Spleen (tissue), 7 donors: ENCODE results near the gene TMEM209.

ENCODE experiments used
- POLR2A ChIP-seq, 3 donors: fragments of 450-650 bp; IDR thresholded peaks; one replicate each; pipeline ENCODE4 v1.5.1; 2017; ENCODE audit warnings: antibody characterized with exemption in 3 of 3, mild to moderate bottlenecking in 1 of 3
- POLR2AphosphoS5 ChIP-seq, 3 donors: sonication (generic); formaldehyde crosslinking; IDR thresholded peaks; one replicate each; pipeline ENCODE4 v1.5.1; 2017; ENCODE audit warnings: antibody characterized with exemption in 3 of 3
- TF ChIP-seq, protein P1 (sequence below), 11 experiments: fragments of 200-600 bp in 7 of 11; fragments of 450-650 bp in 4 of 11; sonication (generic) in 4 of 11; IDR thresholded peaks in 8 of 11; conservative IDR thresholded peaks in 3 of 11; 1 replicate in 7 of 11; 2 replicates in 4 of 11; pipeline versions ENCODE4 v1.4.0 to v1.8.0; 2016 to 2021; ENCODE audit warnings: antibody characterized with exemption in 11 of 11, inconsistent platforms in 4 of 11, mild to moderate bottlenecking in 1 of 11
- donor health status: DM: no; HTN: no; CAD: no; lungs with moderate emphysema.
- donor health status: DM: no; HTN: no; CAD: no.
- donor health status: DM: no; HTN: no; CAD: no.

DNA sequence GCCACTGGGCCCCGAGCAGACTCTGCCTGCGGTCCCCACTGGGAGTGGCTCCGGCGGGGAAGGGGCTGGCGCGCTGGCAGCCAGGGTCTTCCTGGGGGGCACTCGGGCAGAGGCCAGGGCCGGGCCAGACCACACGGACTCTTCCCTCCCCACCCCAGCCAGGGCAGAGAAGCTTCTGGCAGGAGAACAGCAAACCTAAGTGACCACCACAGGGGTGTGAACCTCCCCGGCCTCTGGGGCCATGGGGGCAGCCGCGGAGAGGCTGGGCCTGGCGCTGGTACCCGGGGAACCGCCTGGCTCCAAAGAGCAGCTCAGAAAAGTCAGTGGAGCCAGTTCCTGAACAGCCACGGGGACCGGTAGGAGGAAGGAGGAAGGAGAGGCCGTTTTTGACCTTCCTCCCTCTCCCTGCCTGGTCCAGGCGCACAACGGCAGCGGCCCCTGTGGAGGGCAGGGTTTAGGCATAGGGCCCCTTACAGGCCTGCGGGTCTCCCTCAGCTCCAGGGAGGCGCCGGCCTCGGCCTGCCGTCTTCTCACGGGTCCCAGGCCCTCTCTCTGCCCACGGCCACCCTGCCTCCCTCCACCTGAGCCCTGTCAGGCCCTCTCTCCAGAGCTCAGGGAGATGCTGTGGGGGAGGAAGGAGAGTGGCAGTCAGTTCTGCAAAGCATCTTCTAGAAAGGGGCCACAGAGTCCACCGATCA is 51.8 kb downstream of the TMEM209 start:
- TF ChIP-seq POLR2A (IDR thresholded peaks at IDR 0.05) = no peak
- TF ChIP-seq, protein P1, sequence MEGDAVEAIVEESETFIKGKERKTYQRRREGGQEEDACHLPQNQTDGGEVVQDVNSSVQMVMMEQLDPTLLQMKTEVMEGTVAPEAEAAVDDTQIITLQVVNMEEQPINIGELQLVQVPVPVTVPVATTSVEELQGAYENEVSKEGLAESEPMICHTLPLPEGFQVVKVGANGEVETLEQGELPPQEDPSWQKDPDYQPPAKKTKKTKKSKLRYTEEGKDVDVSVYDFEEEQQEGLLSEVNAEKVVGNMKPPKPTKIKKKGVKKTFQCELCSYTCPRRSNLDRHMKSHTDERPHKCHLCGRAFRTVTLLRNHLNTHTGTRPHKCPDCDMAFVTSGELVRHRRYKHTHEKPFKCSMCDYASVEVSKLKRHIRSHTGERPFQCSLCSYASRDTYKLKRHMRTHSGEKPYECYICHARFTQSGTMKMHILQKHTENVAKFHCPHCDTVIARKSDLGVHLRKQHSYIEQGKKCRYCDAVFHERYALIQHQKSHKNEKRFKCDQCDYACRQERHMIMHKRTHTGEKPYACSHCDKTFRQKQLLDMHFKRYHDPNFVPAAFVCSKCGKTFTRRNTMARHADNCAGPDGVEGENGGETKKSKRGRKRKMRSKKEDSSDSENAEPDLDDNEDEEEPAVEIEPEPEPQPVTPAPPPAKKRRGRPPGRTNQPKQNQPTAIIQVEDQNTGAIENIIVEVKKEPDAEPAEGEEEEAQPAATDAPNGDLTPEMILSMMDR (IDR thresholded peaks at IDR 0.05 in 8 of 11, conservative IDR thresholded peaks at IDR 0.05 in 3 of 11) = no peak
- TF ChIP-seq POLR2AphosphoS5 (IDR thresholded peaks at IDR 0.05) = peak in 1 of 3 donors; percentile 8
